B cell (primary cell): ENCODE measurements around the gene TERB2.
"Not testable (repeated sequence)": the region's sequence is repeated elsewhere in the genome, so short reads cannot be mapped to it uniquely, and the experiment has no call there.

Experiments used
- EZH2 ChIP-seq: IDR thresholded peaks from 2 replicates; pipeline ENCODE4 v1.6.1; 2012; ENCODE audit warnings: borderline replicate concordance, low read depth, mild to moderate bottlenecking, moderate library complexity, low read length; ENCODE audit not compliant: insufficient read depth, poor library complexity, severe bottlenecking
- TF ChIP-seq, protein P1 (sequence below): fragments of 200-600 bp; IDR thresholded peaks from one replicate; pipeline ENCODE4 v1.8.0; 2022; ENCODE audit warnings: antibody characterized with exemption, mild to moderate bottlenecking

DNA sequence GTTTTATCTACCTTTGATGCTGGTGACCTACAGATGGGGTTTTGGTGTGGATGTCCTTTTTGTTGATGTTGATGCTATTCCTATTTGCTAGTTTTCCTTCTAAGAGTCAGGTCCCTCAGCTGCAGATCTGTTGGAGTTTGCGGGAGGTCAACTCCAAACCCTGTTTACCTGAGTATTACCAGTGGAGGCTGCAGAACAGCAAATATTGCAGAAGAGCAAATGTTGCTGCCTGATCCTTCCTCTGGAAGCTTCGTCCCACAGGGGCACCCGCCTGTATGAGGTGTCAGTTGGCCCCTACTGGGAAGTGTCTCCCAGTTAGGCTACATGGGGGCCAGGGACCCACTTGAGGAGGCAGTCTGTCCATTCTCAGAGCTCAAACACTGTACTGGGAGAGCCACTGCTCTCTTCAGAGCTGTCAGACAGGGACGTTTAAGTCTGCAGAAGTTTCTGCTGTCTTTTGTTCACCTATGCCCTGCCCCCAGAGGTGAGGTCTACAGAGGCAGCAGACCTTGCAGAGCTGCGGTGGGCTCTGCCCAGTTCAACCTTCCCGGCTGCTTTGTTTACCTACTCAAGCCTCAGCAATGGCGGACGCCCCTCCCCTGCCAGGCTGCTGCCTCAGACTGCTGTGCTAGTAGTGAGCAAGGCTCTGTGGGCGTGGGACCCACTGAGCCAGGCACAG, 63.9 kb downstream of the TERB2 start:
- TF ChIP-seq, protein P1, sequence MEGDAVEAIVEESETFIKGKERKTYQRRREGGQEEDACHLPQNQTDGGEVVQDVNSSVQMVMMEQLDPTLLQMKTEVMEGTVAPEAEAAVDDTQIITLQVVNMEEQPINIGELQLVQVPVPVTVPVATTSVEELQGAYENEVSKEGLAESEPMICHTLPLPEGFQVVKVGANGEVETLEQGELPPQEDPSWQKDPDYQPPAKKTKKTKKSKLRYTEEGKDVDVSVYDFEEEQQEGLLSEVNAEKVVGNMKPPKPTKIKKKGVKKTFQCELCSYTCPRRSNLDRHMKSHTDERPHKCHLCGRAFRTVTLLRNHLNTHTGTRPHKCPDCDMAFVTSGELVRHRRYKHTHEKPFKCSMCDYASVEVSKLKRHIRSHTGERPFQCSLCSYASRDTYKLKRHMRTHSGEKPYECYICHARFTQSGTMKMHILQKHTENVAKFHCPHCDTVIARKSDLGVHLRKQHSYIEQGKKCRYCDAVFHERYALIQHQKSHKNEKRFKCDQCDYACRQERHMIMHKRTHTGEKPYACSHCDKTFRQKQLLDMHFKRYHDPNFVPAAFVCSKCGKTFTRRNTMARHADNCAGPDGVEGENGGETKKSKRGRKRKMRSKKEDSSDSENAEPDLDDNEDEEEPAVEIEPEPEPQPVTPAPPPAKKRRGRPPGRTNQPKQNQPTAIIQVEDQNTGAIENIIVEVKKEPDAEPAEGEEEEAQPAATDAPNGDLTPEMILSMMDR, result not testable (repeated sequence)
- not testable (repeated sequence) for TF ChIP-seq EZH2
